Neural progenitor cell (in vitro differentiated cells): ENCODE results near the gene P4HTM.

Source experiments
- EZH2phosphoT487 ChIP-seq: fragments of 200-600 bp; sonication (generic); IDR thresholded peaks from 2 replicates; pipeline ENCODE4 v1.6.1; 2017; ENCODE audit warnings: antibody characterized with exemption
- TF ChIP-seq, protein P1 (sequence below): fragments of 200-600 bp; sonication (generic); IDR thresholded peaks from 2 replicates; pipeline ENCODE4 v1.5.1; 2017; ENCODE audit warnings: antibody characterized with exemption, mild to moderate bottlenecking

DNA sequence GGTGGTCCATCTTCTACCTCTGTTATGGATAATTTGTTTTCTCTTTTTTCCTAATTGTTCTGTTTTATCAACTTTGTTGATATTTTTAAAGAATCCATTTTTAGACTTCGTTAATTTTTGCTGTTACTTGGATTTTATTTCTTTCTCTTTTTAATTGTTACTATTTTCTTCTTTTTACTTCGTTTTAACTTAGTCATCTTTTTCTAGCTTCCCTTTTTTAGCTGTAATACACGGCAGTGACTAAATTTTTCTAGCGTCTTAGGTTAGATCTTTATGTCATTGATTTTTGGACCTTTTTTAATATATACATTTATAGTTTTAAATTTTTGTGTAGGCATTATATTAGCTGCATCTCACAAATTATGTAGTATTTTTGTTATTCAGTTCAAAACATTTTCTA, 38.3 kb upstream of the P4HTM start:
- TF ChIP-seq, protein P1, sequence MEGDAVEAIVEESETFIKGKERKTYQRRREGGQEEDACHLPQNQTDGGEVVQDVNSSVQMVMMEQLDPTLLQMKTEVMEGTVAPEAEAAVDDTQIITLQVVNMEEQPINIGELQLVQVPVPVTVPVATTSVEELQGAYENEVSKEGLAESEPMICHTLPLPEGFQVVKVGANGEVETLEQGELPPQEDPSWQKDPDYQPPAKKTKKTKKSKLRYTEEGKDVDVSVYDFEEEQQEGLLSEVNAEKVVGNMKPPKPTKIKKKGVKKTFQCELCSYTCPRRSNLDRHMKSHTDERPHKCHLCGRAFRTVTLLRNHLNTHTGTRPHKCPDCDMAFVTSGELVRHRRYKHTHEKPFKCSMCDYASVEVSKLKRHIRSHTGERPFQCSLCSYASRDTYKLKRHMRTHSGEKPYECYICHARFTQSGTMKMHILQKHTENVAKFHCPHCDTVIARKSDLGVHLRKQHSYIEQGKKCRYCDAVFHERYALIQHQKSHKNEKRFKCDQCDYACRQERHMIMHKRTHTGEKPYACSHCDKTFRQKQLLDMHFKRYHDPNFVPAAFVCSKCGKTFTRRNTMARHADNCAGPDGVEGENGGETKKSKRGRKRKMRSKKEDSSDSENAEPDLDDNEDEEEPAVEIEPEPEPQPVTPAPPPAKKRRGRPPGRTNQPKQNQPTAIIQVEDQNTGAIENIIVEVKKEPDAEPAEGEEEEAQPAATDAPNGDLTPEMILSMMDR = no peak
- TF ChIP-seq EZH2phosphoT487 = no peak
